Memory B cell (primary cell): Measurements from ENCODE around the gene BLVRB.
"Not testable (repeated sequence)": the region's sequence is repeated elsewhere in the genome, so short reads cannot be mapped to it uniquely, and the experiment has no call there.

ENCODE experiments used
- ATAC-seq: fragments of 150-1000 bp; cut with Tn5 transposase; 2 replicates; pipeline ENCODE4 v1.10.0; 2021; ENCODE audit warnings: low read depth, mild to moderate bottlenecking, moderate library complexity
- DNase-seq, 2 donors: peaks; one replicate each; pipeline ENCODE4 v3.0.0; 2022; ENCODE audit warnings: low spot score in 2 of 2
- H3K27ac Mint-ChIP-seq: one replicate; pipeline ENCODE4 v1.8.0; 2022; ENCODE audit warnings: mild to moderate bottlenecking, moderate library complexity, mixed read lengths
- H3K27me3 Mint-ChIP-seq: one replicate; pipeline ENCODE4 v1.8.0; 2022; ENCODE audit warnings: mixed read lengths
- H3K36me3 Mint-ChIP-seq: one replicate; pipeline ENCODE4 v1.8.0; 2022; ENCODE audit warnings: mild to moderate bottlenecking, mixed read lengths
- H3K4me1 Mint-ChIP-seq: one replicate; pipeline ENCODE4 v1.8.0; 2022; ENCODE audit warnings: mixed read lengths
- H3K4me3 Mint-ChIP-seq: one replicate; pipeline ENCODE4 v1.8.0; 2022; ENCODE audit warnings: mild to moderate bottlenecking, moderate library complexity, mixed read lengths
- H3K9me3 Mint-ChIP-seq: one replicate; pipeline ENCODE4 v1.8.0; 2022; ENCODE audit warnings: mixed read lengths

The BLVRB gene

GRCh38 chr19:40466985-40467734, 1.6 kb upstream of the BLVRB start, which contains the start of gene SPTBN4:
SPTBN4 (plus strand) TSS chr19:40467001; CDS start chr19:40472622, 5,621 bp downstream.
- peaks cover 16% of the 10 kb centered on the region for H3K27me3 Mint-ChIP-seq
- peak within 1 kb of the TSS; percentile 83 for H3K4me3 Mint-ChIP-seq
- H3K4me1 Mint-ChIP-seq: peaks cover 21% of the 10 kb centered on the region
- H3K36me3 Mint-ChIP-seq: peaks cover 4% of the 10 kb centered on the region
- no peaks in the 10 kb centered on the region for H3K9me3 Mint-ChIP-seq
- peak within 1 kb of the TSS; percentile 95 for H3K27ac Mint-ChIP-seq
- ATAC-seq (no peak), DNase-seq (peak; percentile 20 to 61)

- ATAC-seq (peak; percentile 51), DNase-seq (peak in 1 of 2 donors; percentile 58)
- H3K27ac Mint-ChIP-seq: peak overlapping the region; percentile 95
- H3K4me1 Mint-ChIP-seq: peaks cover 26% of the 10 kb centered on the region
- H3K9me3 Mint-ChIP-seq: no peaks in the 10 kb centered on the region
- H3K27me3 Mint-ChIP-seq: peaks cover 16% of the 10 kb centered on the region
- H3K36me3 Mint-ChIP-seq: peaks cover 4% of the 10 kb centered on the region
- peak overlapping the region; percentile 83 for H3K4me3 Mint-ChIP-seq
These were observed 857 bp upstream of the BLVRB start for GRCh38 chr19:40466219-40466984.

DNA sequence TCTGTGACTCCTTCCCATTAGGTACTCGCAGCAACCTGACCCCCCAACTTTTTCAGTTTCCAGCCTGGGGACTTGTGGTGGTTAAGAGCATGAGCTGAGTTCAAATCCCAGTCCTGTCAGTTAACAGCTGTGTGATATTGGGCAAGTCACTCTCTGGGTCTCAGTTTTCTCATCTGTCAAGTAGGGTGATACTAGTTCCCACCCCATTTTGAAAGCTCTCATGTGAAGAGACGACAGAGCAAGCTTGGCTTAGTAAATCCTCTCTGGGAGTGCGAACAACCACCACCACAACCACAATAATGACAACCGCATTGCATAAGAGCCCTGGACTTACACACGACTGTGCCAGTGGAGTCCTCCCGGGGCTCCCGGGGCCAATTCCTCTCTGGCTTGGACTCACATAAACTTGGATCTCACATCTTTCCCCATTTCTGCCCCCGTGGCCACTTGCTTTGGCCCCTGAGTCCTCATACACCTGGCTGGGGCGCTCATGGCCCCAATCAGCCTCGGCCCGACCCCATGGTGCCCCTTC, 454 bp downstream of the BLVRB start:
- H3K4me3 Mint-ChIP-seq: peak overlapping the region; percentile 83
- no peak for ATAC-seq

DNA sequence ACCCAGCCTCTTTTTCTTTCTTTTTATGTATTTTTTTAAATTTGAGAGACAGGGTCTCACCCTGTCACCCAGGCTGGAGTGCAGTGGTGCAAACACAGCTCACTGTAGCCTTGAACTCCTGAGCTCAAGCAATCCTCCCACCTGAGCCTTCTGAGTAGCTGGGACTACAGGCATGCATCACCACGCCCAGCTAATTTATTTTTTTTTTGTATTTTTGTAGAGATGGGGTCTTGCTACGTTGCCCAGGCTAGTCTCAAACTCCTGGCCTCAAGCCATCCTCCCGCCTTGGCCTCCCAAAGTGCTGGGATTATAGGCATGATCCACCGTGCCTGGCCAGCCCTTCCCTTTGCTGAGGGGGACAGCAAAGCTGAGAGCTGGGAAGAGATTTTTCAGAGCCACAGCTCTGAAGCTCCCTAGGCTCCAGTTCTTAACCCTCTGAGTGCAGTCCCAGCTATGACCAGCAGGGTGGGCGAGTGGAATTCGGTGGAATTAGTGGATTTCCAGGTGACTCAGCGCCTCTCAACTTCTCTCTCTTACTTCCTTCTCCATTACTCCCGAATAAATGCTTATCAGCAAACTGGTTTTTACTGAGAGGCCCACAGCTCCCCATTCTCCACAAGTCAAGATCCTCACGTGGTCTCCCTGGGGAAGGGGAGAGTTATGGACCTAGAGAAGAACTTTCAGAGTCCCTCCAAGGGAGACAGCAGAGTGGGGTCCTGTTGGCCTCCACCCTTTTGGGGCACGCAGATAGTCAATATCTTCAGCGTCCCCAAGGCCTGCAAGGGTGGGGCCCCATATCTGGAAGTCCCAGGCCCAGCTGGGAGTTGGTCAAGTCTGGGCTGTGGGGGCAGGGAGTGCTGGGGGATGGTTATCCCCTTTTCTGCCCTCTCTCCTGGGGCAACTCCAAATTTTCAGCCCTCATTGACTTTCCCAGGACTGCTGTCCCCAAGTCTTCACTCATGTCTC, 1.2 kb downstream of the BLVRB start:
- Mint-ChIP-seq H3K27me3 (peaks cover 11% of the 10 kb centered on the region), H3K4me1 (peaks cover 29% of the 10 kb centered on the region), H3K9me3 (no peaks in the 10 kb centered on the region), H3K36me3 (peaks cover 4% of the 10 kb centered on the region), H3K4me3 (peak overlapping the region; percentile 35), H3K27ac (peak overlapping the region; percentile 95)
- DNase-seq (peak; percentile 47 to 60), ATAC-seq (no peak)

More for the DNA sequence above, 454 bp downstream of the BLVRB start:
- Mint-ChIP-seq H3K27ac (peak overlapping the region; percentile 95), H3K27me3 (peaks cover 11% of the 10 kb centered on the region), H3K36me3 (peaks cover 4% of the 10 kb centered on the region), H3K4me1 (peaks cover 29% of the 10 kb centered on the region), H3K9me3 (no peaks in the 10 kb centered on the region)
- no peak for DNase-seq

DNA sequence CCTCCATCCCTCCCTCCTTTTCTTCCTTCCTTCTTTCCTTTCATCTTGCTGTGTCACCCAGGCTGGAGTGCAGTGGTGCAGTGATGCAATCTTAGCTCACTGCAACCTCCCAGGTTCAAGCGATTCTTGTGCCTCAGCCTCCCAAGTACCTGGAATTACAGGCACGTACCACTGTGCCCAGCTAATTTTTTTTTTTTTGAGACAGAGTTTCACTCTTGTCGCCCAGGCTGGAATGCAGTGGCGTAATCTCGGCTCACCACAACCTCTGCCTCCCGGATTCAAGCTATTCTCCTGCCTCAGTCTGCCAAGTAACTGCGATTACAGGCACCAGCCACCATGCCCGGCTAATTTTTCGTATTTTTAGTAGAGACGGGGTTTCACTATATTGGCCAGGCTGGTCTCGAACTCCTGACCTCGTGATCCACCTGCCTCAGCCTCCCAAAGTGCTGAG, 1.9 kb downstream of the BLVRB start:
- H3K36me3 Mint-ChIP-seq, DNase-seq, H3K27ac Mint-ChIP-seq, H3K9me3 Mint-ChIP-seq, ATAC-seq, H3K4me3 Mint-ChIP-seq: not testable (repeated sequence)
- Mint-ChIP-seq H3K4me1 (peaks cover 29% of the 10 kb centered on the region), H3K27me3 (peaks cover 11% of the 10 kb centered on the region)

- Mint-ChIP-seq H3K9me3 (no peaks in the 10 kb centered on the region), H3K36me3 (peaks cover 4% of the 10 kb centered on the region), H3K4me3 (peak overlapping the region; percentile 6), H3K27ac (no peak overlapping the region), H3K27me3 (peaks cover 6% of the 10 kb centered on the region), H3K4me1 (peaks cover 29% of the 10 kb centered on the region)
- DNase-seq (peak in 1 of 2 donors; percentile 23), ATAC-seq (no peak)
These were observed 3.8 kb downstream of the BLVRB start for GRCh38 chr19:40461669-40462221.

GRCh38 chr19:40460185-40460584, 5.4 kb downstream of the BLVRB start:
- ATAC-seq (no peak), DNase-seq (no peak)
- no peak overlapping the region for H3K4me3 Mint-ChIP-seq
- no peak overlapping the region for H3K27ac Mint-ChIP-seq
- H3K9me3 Mint-ChIP-seq: no peaks in the 10 kb centered on the region
- H3K36me3 Mint-ChIP-seq: peaks cover under 1% of the 10 kb centered on the region
- no peaks in the 10 kb centered on the region for H3K27me3 Mint-ChIP-seq
- H3K4me1 Mint-ChIP-seq: peaks cover 16% of the 10 kb centered on the region

DNA sequence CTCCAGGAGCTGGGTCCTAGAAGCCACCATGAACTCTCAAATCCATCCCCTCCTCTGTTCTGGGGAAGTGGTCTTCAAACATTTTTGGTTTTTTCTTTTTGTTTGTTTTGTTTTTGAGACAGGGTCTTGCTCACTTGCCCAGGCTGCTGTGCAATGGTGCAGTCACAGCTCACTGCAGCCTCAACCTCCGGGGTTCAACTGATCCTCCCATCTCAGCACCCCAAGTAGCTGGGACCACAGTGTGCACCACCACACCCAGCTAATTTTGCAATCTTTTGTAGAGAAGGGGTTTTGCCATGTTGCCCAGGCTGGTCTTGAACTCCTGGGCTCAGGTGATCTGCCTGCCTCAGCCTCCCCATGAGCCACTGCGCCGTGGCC, 7.0 kb downstream of the BLVRB start:
- DNase-seq (no peak), ATAC-seq (no peak)
- H3K9me3 Mint-ChIP-seq: no peaks in the 10 kb centered on the region
- H3K4me1 Mint-ChIP-seq: peaks cover 12% of the 10 kb centered on the region
- no peaks in the 10 kb centered on the region for H3K27me3 Mint-ChIP-seq
- peaks cover 2% of the 10 kb centered on the region for H3K36me3 Mint-ChIP-seq
- no peak overlapping the region for H3K27ac Mint-ChIP-seq
- H3K4me3 Mint-ChIP-seq: no peak overlapping the region

DNA sequence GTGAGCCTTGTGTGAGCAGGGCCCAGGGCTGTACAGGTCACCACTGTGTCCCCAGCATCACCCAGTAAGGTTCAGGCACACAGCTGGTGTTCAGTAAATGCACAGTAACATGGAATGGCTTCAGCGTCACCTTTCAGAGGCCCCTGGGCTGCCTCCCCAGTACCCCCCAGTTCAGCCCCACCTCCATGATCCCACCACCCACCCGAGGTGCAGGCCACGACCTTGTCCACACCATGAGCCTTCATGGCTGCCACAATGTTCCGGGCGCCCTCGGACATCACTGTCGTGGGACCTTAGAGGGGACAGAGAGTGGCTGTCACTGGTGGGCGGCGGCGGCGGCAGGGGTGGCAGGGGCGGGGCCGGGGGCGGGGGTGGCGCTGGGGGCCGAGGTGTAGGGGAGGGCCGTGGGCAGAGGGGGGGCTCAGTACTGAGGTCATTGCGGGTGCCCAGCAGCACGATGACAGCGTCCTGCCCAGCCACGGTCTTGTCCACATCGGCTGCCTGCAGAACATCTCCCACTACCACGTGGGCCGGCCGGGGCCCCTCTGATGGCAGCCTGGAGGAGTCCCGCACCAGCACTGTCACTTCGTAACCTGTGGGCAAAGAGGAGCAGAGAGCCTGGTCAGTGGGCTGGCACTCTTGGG, 7.5 kb downstream of the BLVRB start:
- no peak overlapping the region for H3K4me3 Mint-ChIP-seq
- ATAC-seq (no peak), DNase-seq (no peak)
- peaks cover 2% of the 10 kb centered on the region for H3K36me3 Mint-ChIP-seq
- H3K27ac Mint-ChIP-seq: no peak overlapping the region
- H3K9me3 Mint-ChIP-seq: no peaks in the 10 kb centered on the region
- H3K27me3 Mint-ChIP-seq: no peaks in the 10 kb centered on the region
- H3K4me1 Mint-ChIP-seq: peaks cover 10% of the 10 kb centered on the region

DNA sequence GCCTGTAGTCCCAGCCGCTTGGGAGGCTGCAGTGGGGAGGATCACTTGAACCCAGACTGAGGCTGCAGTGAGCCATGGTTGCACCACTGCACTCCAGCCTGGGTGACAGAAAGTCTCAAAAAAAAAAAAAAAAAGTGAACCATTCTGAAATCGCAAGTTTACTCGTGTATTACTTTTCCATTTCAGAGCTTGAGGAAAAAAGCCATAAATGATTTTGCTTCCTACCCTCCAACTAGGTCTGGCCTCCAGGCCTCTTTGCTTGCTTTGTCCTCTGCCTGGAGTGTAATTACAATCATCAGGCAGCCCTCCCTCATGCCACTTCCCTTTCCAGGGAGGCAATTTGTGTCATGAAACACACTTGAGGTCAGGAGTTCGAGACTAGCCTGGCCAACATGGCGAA, 8.5 kb downstream of the BLVRB start:
- H3K27me3 Mint-ChIP-seq: no peaks in the 10 kb centered on the region
- H3K27ac Mint-ChIP-seq: no peak overlapping the region
- H3K4me3 Mint-ChIP-seq: no peak overlapping the region
- no peaks in the 10 kb centered on the region for H3K9me3 Mint-ChIP-seq
- peaks cover 2% of the 10 kb centered on the region for H3K36me3 Mint-ChIP-seq
- no peak for DNase-seq
- ATAC-seq: no peak
- peaks cover 8% of the 10 kb centered on the region for H3K4me1 Mint-ChIP-seq

DNA sequence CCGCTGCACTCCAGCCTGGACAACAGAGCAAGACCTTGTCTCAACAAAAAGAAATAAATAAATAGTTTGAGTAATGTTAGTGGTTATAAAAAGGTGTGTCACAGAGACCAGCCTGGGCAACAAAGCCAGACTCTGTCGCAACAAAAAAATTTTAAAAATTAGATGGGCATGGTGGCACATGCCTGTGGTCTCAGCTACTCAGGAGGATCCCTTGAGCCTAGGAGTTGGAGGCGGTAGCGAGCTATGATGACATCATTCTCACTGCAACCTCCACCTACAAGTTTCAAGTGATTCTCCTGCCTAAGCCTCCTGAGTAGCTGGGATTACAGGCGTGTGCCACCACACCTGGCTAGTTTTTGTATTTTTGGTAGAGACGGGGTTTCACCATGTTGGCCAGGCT, 11.6 kb downstream of the BLVRB start:
- DNase-seq, H3K4me3 Mint-ChIP-seq, H3K27ac Mint-ChIP-seq, H3K36me3 Mint-ChIP-seq, ATAC-seq, H3K27me3 Mint-ChIP-seq, H3K4me1 Mint-ChIP-seq, H3K9me3 Mint-ChIP-seq: not testable (repeated sequence)

- Mint-ChIP-seq H3K36me3 (peaks cover 6% of the 10 kb centered on the region), H3K4me1 (no peaks in the 10 kb centered on the region), H3K27me3 (no peaks in the 10 kb centered on the region), H3K4me3 (no peak overlapping the region), H3K9me3 (no peaks in the 10 kb centered on the region), H3K27ac (no peak overlapping the region)
- ATAC-seq (no peak), DNase-seq (no peak)
These were observed 12.3 kb downstream of the BLVRB start for GRCh38 chr19:40453151-40453735.
